Lung (tissue), 12 donors: ENCODE results near the gene PTPRN2. TPM values are rescaled to one million over a fixed set of nuclear protein-coding genes. Genes with fewer than 3 reads are reported as not detected.

Experiments used
- ATAC-seq: fragments of 200-7000 bp; cut with Tn5 transposase; one replicate; pipeline ENCODE4 v1.9.1; 2020; ENCODE audit warnings: moderate number of reproducible peaks; ENCODE audit not compliant: insufficient read depth, low FRiP score
- DNase-seq, 3 donors: peaks; one replicate each; pipeline ENCODE4 v3.0.0-alpha.2; 2013 to 2017
- H3K27ac ChIP-seq, 2 donors: one replicate each; pipeline ENCODE4 v1.5.1; 2013; ENCODE audit warnings: mild to moderate bottlenecking in 2 of 2, moderate library complexity in 2 of 2, control low read depth in 1 of 2, inconsistent platforms in 1 of 2, low read depth in 1 of 2, low read length in 1 of 2
- H3K27me3 ChIP-seq, 3 donors: one replicate each; pipeline ENCODE4 v1.5.1; 2013; ENCODE audit warnings: low read length in 2 of 3; ENCODE audit not compliant: control insufficient read depth in 3 of 3, insufficient read depth in 3 of 3
- H3K36me3 ChIP-seq, 4 donors: one replicate each; pipeline ENCODE4 v1.5.1; 2013; ENCODE audit warnings: low read length in 4 of 4, mild to moderate bottlenecking in 1 of 4, moderate library complexity in 1 of 4; ENCODE audit not compliant: control insufficient read depth in 4 of 4, insufficient read depth in 4 of 4
- H3K4me1 ChIP-seq, 5 donors: one replicate each; pipeline ENCODE4 v1.5.1; 2013; ENCODE audit warnings: low read length in 5 of 5, mild to moderate bottlenecking in 2 of 5, moderate library complexity in 1 of 5; ENCODE audit not compliant: control insufficient read depth in 5 of 5, insufficient read depth in 5 of 5
- H3K4me3 ChIP-seq: one replicate; pipeline ENCODE4 v1.5.1; 2013; ENCODE audit warnings: mild to moderate bottlenecking, control low read depth, moderate library complexity
- H3K9ac ChIP-seq, 2 donors: one replicate each; pipeline ENCODE4 v1.5.1; 2013; ENCODE audit warnings: low read length in 2 of 2, control low read depth in 1 of 2; ENCODE audit not compliant: insufficient read depth in 1 of 2
- H3K9me3 ChIP-seq, 4 donors: one replicate each; pipeline ENCODE4 v1.5.1; 2013; ENCODE audit warnings: low read length in 3 of 4, mild to moderate bottlenecking in 1 of 4, moderate library complexity in 1 of 4; ENCODE audit not compliant: control insufficient read depth in 4 of 4, insufficient read depth in 3 of 4
- WGBS, 2 donors: extraction: QIAGEN DNeasy Blood & Tissue Kit; methylation state at CpG; one replicate each; pipeline ENCODE4 v1.1.7; 2013; 5-methylcytosine and 5-hydroxymethylcytosine counted together
- polyA plus RNA-seq, 2 donors: library from polyadenylated mRNA; stranded (reverse); fragments of 200-250 nt; gene quantifications; one replicate each; pipeline ENCODE4 v1.2.1, GENCODE V29; 2013
- total RNA-seq, 2 donors: library from RNA; depleted of rRNA in 1 of 2; stranded (reverse); fragments of >200 nt in 1 of 2; gene quantifications; one replicate each; pipeline ENCODE4 v1.2.1, GENCODE V29; 2014 to 2021
- TF ChIP-seq, protein P1 (sequence below): IDR thresholded peaks from 2 replicates; pipeline ENCODE4 v1.5.1; 2012; ENCODE audit warnings: mild to moderate bottlenecking; ENCODE audit errors: control extremely low read depth, extremely low read depth
- donor health status: control.
- donor health status: control.
- donor health status: Bipolar disorder and iron deficiency.
- donor health status: healthy.
- donor health status: DM: yes; HTN: yes; CAD: no.

The PTPRN2 gene
- total and polyA plus RNA-seq, 4 donors, result 2.1 to 7.4 (median 4.4) TPM

GRCh38 chr7:157832866-157833607 lies 754.6 kb downstream of the PTPRN2 start:
- WGBS, 2 donors, result 89 to 93% methylated on average over 35 of the region's 35 CpGs
- H3K4me1 ChIP-seq, result no peaks in the 10 kb centered on the region
- no peaks in the 10 kb centered on the region for H3K36me3 ChIP-seq
- no peak overlapping the region for H3K9ac ChIP-seq
- H3K4me3 ChIP-seq, result no peak overlapping the region
- TF ChIP-seq, protein P1, sequence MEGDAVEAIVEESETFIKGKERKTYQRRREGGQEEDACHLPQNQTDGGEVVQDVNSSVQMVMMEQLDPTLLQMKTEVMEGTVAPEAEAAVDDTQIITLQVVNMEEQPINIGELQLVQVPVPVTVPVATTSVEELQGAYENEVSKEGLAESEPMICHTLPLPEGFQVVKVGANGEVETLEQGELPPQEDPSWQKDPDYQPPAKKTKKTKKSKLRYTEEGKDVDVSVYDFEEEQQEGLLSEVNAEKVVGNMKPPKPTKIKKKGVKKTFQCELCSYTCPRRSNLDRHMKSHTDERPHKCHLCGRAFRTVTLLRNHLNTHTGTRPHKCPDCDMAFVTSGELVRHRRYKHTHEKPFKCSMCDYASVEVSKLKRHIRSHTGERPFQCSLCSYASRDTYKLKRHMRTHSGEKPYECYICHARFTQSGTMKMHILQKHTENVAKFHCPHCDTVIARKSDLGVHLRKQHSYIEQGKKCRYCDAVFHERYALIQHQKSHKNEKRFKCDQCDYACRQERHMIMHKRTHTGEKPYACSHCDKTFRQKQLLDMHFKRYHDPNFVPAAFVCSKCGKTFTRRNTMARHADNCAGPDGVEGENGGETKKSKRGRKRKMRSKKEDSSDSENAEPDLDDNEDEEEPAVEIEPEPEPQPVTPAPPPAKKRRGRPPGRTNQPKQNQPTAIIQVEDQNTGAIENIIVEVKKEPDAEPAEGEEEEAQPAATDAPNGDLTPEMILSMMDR, result no peak
- no peaks in the 10 kb centered on the region for H3K27me3 ChIP-seq
- DNase-seq (no peak), ATAC-seq (no peak)
- H3K27ac ChIP-seq, result no peak overlapping the region
- H3K9me3 ChIP-seq, result peaks cover 0 to 2% (median 0%) of the 10 kb centered on the region in 4 donors

- no peak overlapping the region for H3K27ac ChIP-seq
Observed at GRCh38 chr7:157832421-157832820, 755.2 kb downstream of the PTPRN2 start.

GRCh38 chr7:157832006-157832405 lies 755.6 kb downstream of the PTPRN2 start:
- 82 to 87% methylated on average over 16 of the region's 16 CpGs for WGBS, 2 donors
- no peaks in the 10 kb centered on the region for H3K27me3 ChIP-seq
- no peak overlapping the region for H3K9ac ChIP-seq
- no peak overlapping the region for H3K27ac ChIP-seq
- ATAC-seq (no peak), DNase-seq (no peak)
- H3K4me1 ChIP-seq, result no peaks in the 10 kb centered on the region
- TF ChIP-seq, protein P1, result no peak
- H3K36me3 ChIP-seq, result no peaks in the 10 kb centered on the region
- peaks cover 0 to 2% (median 0%) of the 10 kb centered on the region in 4 donors for H3K9me3 ChIP-seq
- H3K4me3 ChIP-seq, result no peak overlapping the region

More at GRCh38 chr7:157832421-157832820, 755.2 kb downstream of the PTPRN2 start:
- 52 to 54% methylated on average over 6 of the region's 6 CpGs for WGBS, 2 donors
- DNase-seq (no peak), ATAC-seq (no peak)
- H3K4me1 ChIP-seq, result no peaks in the 10 kb centered on the region
- no peak overlapping the region for H3K9ac ChIP-seq
- no peak overlapping the region for H3K4me3 ChIP-seq
- H3K36me3 ChIP-seq, result no peaks in the 10 kb centered on the region
- H3K9me3 ChIP-seq, result peaks cover 0 to 2% (median 0%) of the 10 kb centered on the region in 4 donors
- no peaks in the 10 kb centered on the region for H3K27me3 ChIP-seq
- TF ChIP-seq, protein P1, result no peak
